ENCODE data around the gene CACNG5. TPM values are rescaled to one million over a fixed set of nuclear protein-coding genes. Genes with fewer than 3 reads are reported as not detected.

CACNG5 gene
- total RNA-seq, 6 experiments from 2014 or later = not detected

DNA sequence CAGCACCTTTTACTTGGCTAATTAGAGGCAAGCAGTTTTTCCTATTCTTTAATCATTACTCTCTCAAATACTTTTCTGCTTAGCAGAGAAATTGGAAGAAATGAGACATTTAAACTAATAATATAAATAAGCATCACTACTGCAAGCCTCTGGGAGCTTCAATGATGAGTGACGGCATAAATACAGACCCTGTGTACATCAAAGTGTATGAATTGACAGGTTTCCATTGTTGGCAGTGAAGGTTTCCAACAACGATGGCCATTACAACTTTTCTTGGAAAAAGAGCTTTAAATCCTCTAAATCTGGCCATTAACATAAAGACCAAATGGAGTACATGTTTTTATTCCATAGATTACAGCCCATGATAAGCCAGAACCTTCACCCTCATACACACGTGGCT lies 39.4 kb upstream of the CACNG5 start:
- DNase-seq (no peak), ATAC-seq (no peak)
- no peaks in the 10 kb centered on the region for H3K27me3 ChIP-seq
- intact Hi-C loops (cut with DNase I) = no loop called here
- H3K27ac ChIP-seq = no peak overlapping the region
- WGBS (ENCODE audit: insufficient coverage, low coverage, low lambda C conversion rate, missing lambda C conversion rate) = 95% methylated on average over 3 of the region's 3 CpGs
- peaks cover 0 to 11% (median 0%) of the 10 kb centered on the region in 4 donors for H3K4me1 ChIP-seq
- no peak for TF ChIP-seq CTCF (IDR thresholded peaks at IDR 0.05)
- no peak for TF ChIP-seq POLR2A (IDR thresholded peaks at IDR 0.05)
- no peaks in the 10 kb centered on the region for H3K36me3 ChIP-seq
- no peak overlapping the region for H3K4me3 ChIP-seq
- no peaks in the 10 kb centered on the region for H3K9me3 ChIP-seq

DNA sequence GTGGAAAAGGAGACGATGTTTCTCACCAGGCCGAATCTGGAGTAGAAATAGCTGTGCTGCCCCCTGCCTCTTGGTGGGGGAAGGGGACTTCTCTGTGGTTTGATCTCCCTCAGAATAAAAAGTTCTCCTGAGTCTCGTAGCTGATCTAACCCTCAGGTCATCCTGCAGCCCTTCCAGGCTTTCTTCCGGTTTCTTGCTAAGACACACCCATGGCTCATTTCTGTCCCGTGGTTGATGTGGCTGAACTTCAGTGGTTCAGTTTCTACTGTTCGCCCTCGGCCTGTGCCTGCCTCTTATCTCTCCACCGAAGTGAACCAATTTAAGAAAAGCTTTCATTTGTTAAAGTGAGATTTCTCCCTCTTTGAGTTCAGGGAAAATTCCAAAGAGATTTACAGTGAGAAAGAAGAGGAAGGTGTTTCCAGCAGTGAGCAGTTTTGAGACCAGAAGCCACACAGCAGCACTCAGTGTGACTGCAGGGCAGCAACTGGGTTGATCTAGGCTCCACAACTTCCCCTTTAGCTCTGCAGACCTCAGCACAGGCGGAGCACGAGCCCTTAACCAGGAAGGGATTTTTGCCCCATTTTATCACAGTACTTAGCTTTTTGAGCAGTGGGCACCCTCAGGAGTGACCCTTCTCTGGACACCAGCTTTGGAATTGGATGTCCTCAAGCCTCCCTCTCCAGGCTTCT lies 34.9 kb upstream of the CACNG5 start:
- no peak for DNase-seq
- TF ChIP-seq POLR2A (IDR thresholded peaks at IDR 0.05) (no peak), CTCF (IDR thresholded peaks at IDR 0.05) (no peak)
- intact Hi-C loops (cut with DNase I) = no loop called here
- 80% methylated on average over 8 of the region's 10 CpGs for WGBS (ENCODE audit: insufficient coverage, low coverage, low lambda C conversion rate, missing lambda C conversion rate)
- Histone ChIP-seq H3K9me3 (no peaks in the 10 kb centered on the region), H3K36me3 (no peaks in the 10 kb centered on the region), H3K4me1 (no peaks in the 10 kb centered on the region), H3K27me3 (no peaks in the 10 kb centered on the region), H3K4me3 (no peak overlapping the region), H3K27ac (no peak overlapping the region)
- ATAC-seq = peak; percentile 50 to 87 (median 68)

DNA sequence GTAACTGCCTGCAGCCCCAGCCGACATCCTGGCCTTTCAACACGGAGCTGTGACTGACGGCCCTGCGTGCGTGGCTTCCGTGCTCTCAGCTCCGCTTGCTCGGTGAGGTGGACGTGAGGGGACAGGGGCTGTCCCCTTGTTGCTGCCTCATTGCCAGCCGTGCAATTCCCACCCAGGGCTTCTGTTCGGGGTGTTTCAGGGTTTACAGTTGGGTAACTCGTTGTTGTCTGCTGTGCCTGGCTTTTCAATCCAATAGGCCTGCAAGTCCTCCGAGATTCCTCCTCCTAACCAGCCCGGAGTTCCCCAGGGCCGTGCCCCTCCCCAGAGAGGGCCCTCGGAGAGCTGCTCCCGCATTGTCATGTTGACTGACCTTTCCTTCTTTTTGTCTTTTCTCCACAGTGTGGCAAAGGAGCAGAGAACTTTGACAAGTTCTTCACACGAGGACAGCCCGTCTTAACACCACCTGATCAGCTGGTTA lies 31.4 kb upstream of the CACNG5 start:
- intact Hi-C loops (cut with DNase I) = no loop called here
- DNase-seq (no peak), ATAC-seq (no peak)
- 72% methylated on average over 5 of the region's 19 CpGs for WGBS (ENCODE audit: insufficient coverage, low coverage, low lambda C conversion rate, missing lambda C conversion rate)
- TF ChIP-seq POLR2A (IDR thresholded peaks at IDR 0.05) = no peak
- no peak for TF ChIP-seq CTCF (IDR thresholded peaks at IDR 0.05)
- Histone ChIP-seq H3K4me1 (no peaks in the 10 kb centered on the region), H3K27ac (no peak overlapping the region), H3K27me3 (no peaks in the 10 kb centered on the region), H3K4me3 (no peak overlapping the region), H3K9me3 (no peaks in the 10 kb centered on the region), H3K36me3 (no peaks in the 10 kb centered on the region)

DNA sequence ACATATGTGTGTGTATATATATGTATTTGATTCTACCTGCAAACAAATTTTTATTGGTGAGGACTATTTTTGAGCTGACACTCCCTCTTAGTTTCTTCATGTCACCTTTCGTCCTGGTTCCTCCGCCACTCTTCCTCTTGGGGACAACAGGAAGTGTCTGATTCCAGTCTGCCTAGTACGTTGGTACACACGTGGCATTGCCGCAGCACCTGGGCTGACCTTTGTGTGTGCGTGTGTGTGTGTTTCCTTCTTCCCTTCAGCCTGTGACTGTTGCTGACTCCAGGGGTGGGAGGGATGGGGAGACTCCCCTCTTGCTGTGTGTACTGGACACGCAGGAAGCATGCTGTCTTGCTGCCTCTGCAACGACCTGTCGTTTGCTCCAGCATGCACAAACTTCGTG lies 29.4 kb upstream of the CACNG5 start:
- Histone ChIP-seq H3K4me3 (no peak overlapping the region), H3K27me3 (no peaks in the 10 kb centered on the region), H3K36me3 (no peaks in the 10 kb centered on the region), H3K27ac (no peak overlapping the region), H3K9me3 (no peaks in the 10 kb centered on the region), H3K4me1 (no peaks in the 10 kb centered on the region)
- ATAC-seq (no peak), DNase-seq (no peak)
- 68% methylated on average over 6 of the region's 10 CpGs for WGBS (ENCODE audit: insufficient coverage, low coverage, low lambda C conversion rate, missing lambda C conversion rate)
- no peak for TF ChIP-seq POLR2A (IDR thresholded peaks at IDR 0.05)
- no peak for TF ChIP-seq CTCF (IDR thresholded peaks at IDR 0.05)
- intact Hi-C loops (cut with DNase I) = no loop called here

Data from right lobe of liver (tissue), 6 donors.